H9 (cell line): ENCODE measurements around the gene HIRA. TPM values are rescaled to one million over a fixed set of nuclear protein-coding genes. Genes with fewer than 3 reads are reported as not detected.

Source experiments
- DNase-seq: peaks from one replicate; pipeline ENCODE4 v3.0.0-alpha.2; 2017
- H2AFZ ChIP-seq: one replicate; pipeline ENCODE4 v1.6.1; 2013; ENCODE audit warnings: mild to moderate bottlenecking, low read length, control low read depth, moderate library complexity
- H2AK5ac ChIP-seq: 2 replicates; pipeline ENCODE4 v1.6.1; 2013; ENCODE audit warnings: low read length, control low read depth, mixed read lengths; ENCODE audit not compliant: insufficient read length
- H2BK120ac ChIP-seq: one replicate; pipeline ENCODE4 v1.6.1; 2013; ENCODE audit warnings: low read depth, mild to moderate bottlenecking, low read length, control low read depth, inconsistent platforms; ENCODE audit not compliant: poor library complexity, severe bottlenecking
- H2BK12ac ChIP-seq: 2 replicates; pipeline ENCODE4 v1.6.1; 2013; ENCODE audit warnings: low read length, control low read depth, mixed read lengths, low read depth; ENCODE audit not compliant: insufficient read length
- H2BK15ac ChIP-seq: 2 replicates; pipeline ENCODE4 v1.6.1; 2013; ENCODE audit warnings: low read depth, low read length, control low read depth
- H2BK20ac ChIP-seq: one replicate; pipeline ENCODE4 v1.6.1; 2013; ENCODE audit warnings: low read depth, mild to moderate bottlenecking, low read length, control low read depth, inconsistent platforms; ENCODE audit not compliant: poor library complexity, severe bottlenecking
- H2BK5ac ChIP-seq: 2 replicates; pipeline ENCODE4 v1.6.1; 2013; ENCODE audit warnings: low read length, control low read depth, mixed read lengths; ENCODE audit not compliant: insufficient read length
- H3K14ac ChIP-seq: 2 replicates; pipeline ENCODE4 v1.6.1; 2013; ENCODE audit warnings: low read length, control low read depth; ENCODE audit not compliant: insufficient read depth
- H3K18ac ChIP-seq: 2 replicates; pipeline ENCODE4 v1.6.1; 2013; ENCODE audit warnings: low read depth, mild to moderate bottlenecking, mixed read lengths, low read length, control low read depth; ENCODE audit not compliant: insufficient read length
- H3K23ac ChIP-seq: 2 replicates; pipeline ENCODE4 v1.6.1; 2013; ENCODE audit warnings: low read length, control low read depth, mixed read lengths, low read depth; ENCODE audit not compliant: insufficient read length
- H3K23me2 ChIP-seq: 2 replicates; pipeline ENCODE4 v1.6.1; 2013; ENCODE audit warnings: low read depth, mild to moderate bottlenecking, mixed read lengths, low read length, control low read depth; ENCODE audit not compliant: insufficient read length, poor library complexity, severe bottlenecking
- H3K27ac ChIP-seq: 2 replicates; pipeline ENCODE4 v1.5.1; 2013; ENCODE audit warnings: low read length, control low read depth, mixed read lengths, low read depth; ENCODE audit not compliant: insufficient read length
- H3K27me3 ChIP-seq: 2 replicates; pipeline ENCODE4 v1.6.1; 2013; ENCODE audit warnings: low read length, control low read depth, inconsistent platforms; ENCODE audit not compliant: insufficient read depth
- H3K4ac ChIP-seq: 2 replicates; pipeline ENCODE4 v1.6.1; 2013; ENCODE audit warnings: low read depth, mild to moderate bottlenecking, control low read depth, inconsistent platforms, low read length, moderate library complexity
- H3K4me1 ChIP-seq: 2 replicates; pipeline ENCODE4 v1.6.1; 2013; ENCODE audit warnings: low read length, control low read depth, inconsistent platforms; ENCODE audit not compliant: insufficient read depth
- H3K4me2 ChIP-seq: 2 replicates; pipeline ENCODE4 v1.6.1; 2013; ENCODE audit warnings: low read length, control low read depth, mixed read lengths; ENCODE audit not compliant: insufficient read length, insufficient read depth
- H3K56ac ChIP-seq: 2 replicates; pipeline ENCODE4 v1.6.1; 2013; ENCODE audit warnings: low read depth, mild to moderate bottlenecking, mixed read lengths, low read length, control low read depth; ENCODE audit not compliant: insufficient read length
- H3K79me1 ChIP-seq: 2 replicates; pipeline ENCODE4 v1.6.1; 2013; ENCODE audit warnings: low read depth, mild to moderate bottlenecking, moderate library complexity, low read length, control low read depth, inconsistent platforms; ENCODE audit not compliant: insufficient read depth, poor library complexity, severe bottlenecking
- H3K79me2 ChIP-seq: 2 replicates; pipeline ENCODE4 v1.6.1; 2013; ENCODE audit warnings: low read length, control low read depth, inconsistent platforms; ENCODE audit not compliant: insufficient read depth
- H3K9ac ChIP-seq: 2 replicates; pipeline ENCODE4 v1.6.1; 2013; ENCODE audit warnings: low read length, control low read depth, mixed read lengths; ENCODE audit not compliant: insufficient read length; ENCODE audit errors: extremely low read depth
- H3K9me3 ChIP-seq: one replicate; pipeline ENCODE4 v1.6.1; 2013; ENCODE audit warnings: low read depth, low read length, inconsistent platforms; ENCODE audit not compliant: control insufficient read depth
- H3T11ph ChIP-seq: one replicate; pipeline ENCODE4 v1.6.1; 2013; ENCODE audit warnings: mild to moderate bottlenecking, low read length, control low read depth, inconsistent platforms
- H4K20me1 ChIP-seq: one replicate; pipeline ENCODE4 v1.6.1; 2013; ENCODE audit not compliant: control insufficient read depth, insufficient read length, insufficient read depth
- H4K5ac ChIP-seq: 2 replicates; pipeline ENCODE4 v1.6.1; 2013; ENCODE audit warnings: low read depth, mild to moderate bottlenecking, mixed read lengths, low read length, control low read depth; ENCODE audit not compliant: insufficient read length
- H4K8ac ChIP-seq: replicated peaks from 2 replicates; pipeline ENCODE4 v1.6.1; 2013; ENCODE audit warnings: low read length, control low read depth, mixed read lengths, low read depth; ENCODE audit not compliant: insufficient read length
- H4K91ac ChIP-seq: 2 replicates; pipeline ENCODE4 v1.6.1; 2013; ENCODE audit warnings: low read depth, mild to moderate bottlenecking, moderate library complexity, mixed read lengths, low read length, control low read depth; ENCODE audit not compliant: insufficient read length
- H3K27ac Mint-ChIP-seq, 3 experiments: 2 replicates in 2 of 3; 3 replicates in 1 of 3; pipeline ENCODE4 v1.8.0; 2020 to 2021; ENCODE audit warnings: mixed read lengths in 3 of 3, mild to moderate bottlenecking in 1 of 3, moderate library complexity in 1 of 3
- H3K27me3 Mint-ChIP-seq: 2 replicates; pipeline ENCODE4 v1.8.0; 2021; ENCODE audit warnings: low read depth, mild to moderate bottlenecking, moderate library complexity, mixed read lengths
- H3K36me3 Mint-ChIP-seq, 3 experiments: 2 replicates in 2 of 3; 3 replicates in 1 of 3; pipeline ENCODE4 v1.8.0; 2020 to 2021; ENCODE audit warnings: low read depth in 3 of 3, mixed read lengths in 3 of 3; ENCODE audit not compliant: insufficient read depth in 1 of 3
- H3K4me1 Mint-ChIP-seq, 2 experiments: 2 replicates each; pipeline ENCODE4 v1.8.0; 2020; ENCODE audit warnings: mixed read lengths in 2 of 2
- H3K4me3 Mint-ChIP-seq, 2 experiments: 2 replicates in 1 of 2; 3 replicates in 1 of 2; pipeline ENCODE4 v1.8.0; 2020 to 2021; ENCODE audit warnings: mild to moderate bottlenecking in 2 of 2, mixed read lengths in 2 of 2, moderate library complexity in 1 of 2
- H3K9me3 Mint-ChIP-seq, 2 experiments: 2 replicates in 1 of 2; 3 replicates in 1 of 2; pipeline ENCODE4 v1.8.0; 2020; ENCODE audit warnings: mild to moderate bottlenecking in 2 of 2, mixed read lengths in 2 of 2, moderate library complexity in 1 of 2
- CTCF ChIP-seq: fragments of 200-600 bp; sonication (generic); conservative IDR thresholded peaks from 3 replicates; pipeline ENCODE4 v1.8.0; 2021; ENCODE audit warnings: antibody characterized with exemption, mild to moderate bottlenecking
- WGBS: extraction: QIAGEN DNeasy Blood & Tissue Kit; methylation state at CpG from one replicate; pipeline ENCODE4 v1.1.7; 2013; ENCODE audit warnings: missing lambda C conversion rate, low lambda C conversion rate, mixed read lengths; ENCODE audit not compliant: insufficient read length; ENCODE audit errors: extremely low coverage; 5-methylcytosine and 5-hydroxymethylcytosine counted together
- total RNA-seq: library from RNA; stranded (reverse); gene quantifications from 2 replicates; pipeline ENCODE4 v1.2.1, GENCODE V29; 2021

The HIRA gene
- total RNA-seq, 1 experiment from 2014 or later, result 51.9 TPM

- Histone ChIP-seq H3K9ac (no peak overlapping the region), H3K9me3 (no peaks in the 10 kb centered on the region), H3K27me3 (no peaks in the 10 kb centered on the region; the same call in 1 of the 2 replicates), H3K27ac (no peak overlapping the region), H3K79me2 (no peaks in the 10 kb centered on the region; the same call in 1 of the 2 replicates), H2BK120ac (no peak overlapping the region), H3K23me2 (peaks cover 9% of the 10 kb centered on the region), H3K56ac (no peak overlapping the region), H3K79me1 (no peaks in the 10 kb centered on the region), H3K4me2 (no peak overlapping the region), H4K8ac (no peak overlapping the region), H3K14ac (no peak overlapping the region), H2AK5ac (no peak overlapping the region), H2BK5ac (no peak overlapping the region), H2BK20ac (no peak overlapping the region), H3K4me1 (no peaks in the 10 kb centered on the region), H4K5ac (no peak overlapping the region), H3K18ac (no peak overlapping the region), H4K91ac (no peak overlapping the region), H2BK12ac (no peak overlapping the region), H3K4ac (no peak overlapping the region), H2BK15ac (no peak overlapping the region), H3K23ac (no peak overlapping the region), H3T11ph (no peak overlapping the region), H4K20me1 (peaks cover 2% of the 10 kb centered on the region), H2AFZ (no peak overlapping the region)
- H3K27ac Mint-ChIP-seq, result no peak overlapping the region
- peaks cover 15% of the 10 kb centered on the region in 2 experiments for H3K4me1 Mint-ChIP-seq
- H3K9me3 Mint-ChIP-seq, result no peaks in the 10 kb centered on the region; a peak in 1 of 5 replicates
- peaks cover 19% of the 10 kb centered on the region for H3K27me3 Mint-ChIP-seq
- no peak for TF ChIP-seq CTCF
- H3K4me3 Mint-ChIP-seq, result no peak overlapping the region; a peak in 1 of 5 replicates
- no peak for DNase-seq
- WGBS, result no CpG with 5 or more reads among the region's 7 CpGs
- peaks cover 16 to 31% (median 31%) of the 10 kb centered on the region in 3 experiments; a peak in 6 of 7 replicates for H3K36me3 Mint-ChIP-seq
Measured at GRCh38 chr22:19443544-19444211, 12.1 kb upstream of the HIRA start.
